NCI-H1436 treated with DMSO at 0.1 percent for 48 hours (cell line): ENCODE measurements around the gene HSPB2.

Experiments
- DNase-seq: peaks from one replicate; lab custom pipeline; 2025; lab: John Stamatoyannopoulos, UW

HSPB2 gene

GRCh38 chr11:111939836-111940604 is 27.5 kb downstream of the HSPB2 start:
- no peak for DNase-seq

- no peak for DNase-seq
These were observed 29.4 kb downstream of the HSPB2 start for GRCh38 chr11:111941963-111942362.

GRCh38 chr11:111942829-111943228 is 30.3 kb downstream of the HSPB2 start:
- no peak for DNase-seq

GRCh38 chr11:111944139-111944538 is 31.6 kb downstream of the HSPB2 start:
- DNase-seq: no peak

GRCh38 chr11:111944651-111945051 is 32.1 kb downstream of the HSPB2 start:
- no peak for DNase-seq

- no peak for DNase-seq
These were observed 32.7 kb downstream of the HSPB2 start for GRCh38 chr11:111945198-111945597.

- no peak for DNase-seq
These were observed 34.0 kb downstream of the HSPB2 start for GRCh38 chr11:111946499-111946898.

GRCh38 chr11:111947143-111947542 is 34.6 kb downstream of the HSPB2 start:
- no peak for DNase-seq

GRCh38 chr11:111949519-111950426 is 37.2 kb downstream of the HSPB2 start:
- no peak for DNase-seq

GRCh38 chr11:111951565-111951964 is 39.0 kb downstream of the HSPB2 start:
- no peak for DNase-seq

GRCh38 chr11:111954154-111954553 is 41.6 kb downstream of the HSPB2 start:
- DNase-seq: no peak

- DNase-seq: no peak
These were observed 45.3 kb downstream of the HSPB2 start for GRCh38 chr11:111957663-111958444.

- DNase-seq: no peak
These were observed 48.4 kb downstream of the HSPB2 start for GRCh38 chr11:111960916-111961315.

GRCh38 chr11:111961389-111962300 is 49.1 kb downstream of the HSPB2 start:
- no peak for DNase-seq
